HEK293 (cell line): ENCODE measurements around the gene ASRGL1.

Experiments
- ZBTB7A ChIP-seq: fragments of 450-650 bp; formaldehyde crosslinking; IDR thresholded peaks from 2 replicates; pipeline ENCODE4 v1.5.1; 2016; ENCODE audit warnings: low read depth, missing biosample characterization, missing genetic modification characterization
- ZNF24 ChIP-seq: fragments of 450-650 bp; formaldehyde crosslinking; IDR thresholded peaks from 2 replicates; pipeline ENCODE4 v1.5.1; 2016; ENCODE audit warnings: missing biosample characterization, missing genetic modification characterization
- ZNF423 ChIP-seq: fragments of 450-650 bp; formaldehyde crosslinking; IDR thresholded peaks from 2 replicates; pipeline ENCODE4 v1.5.1; 2016; ENCODE audit warnings: missing biosample characterization, missing genetic modification characterization
- ZNF544 ChIP-seq: fragments of 450-650 bp; formaldehyde crosslinking; IDR thresholded peaks from 2 replicates; pipeline ENCODE4 v1.5.0; 2017; ENCODE audit warnings: missing biosample characterization, missing genetic modification characterization
- ZSCAN23 ChIP-seq: fragments of 450-650 bp; formaldehyde crosslinking; IDR thresholded peaks from 2 replicates; pipeline ENCODE4 v1.5.1; 2016; ENCODE audit warnings: missing biosample characterization, missing genetic modification characterization
- TF ChIP-seq, protein P1 (sequence below): fragments of 450-650 bp; formaldehyde crosslinking; IDR thresholded peaks from 2 replicates; pipeline ENCODE4 v1.5.1; 2016; ENCODE audit warnings: missing biosample characterization, missing genetic modification characterization
- TF ChIP-seq, protein P2 (sequence below): fragments of 450-650 bp; formaldehyde crosslinking; IDR thresholded peaks from 2 replicates; pipeline ENCODE4 v1.5.1; 2016; ENCODE audit warnings: missing biosample characterization, missing genetic modification characterization
- TF ChIP-seq, protein P3 (sequence below): fragments of 450-650 bp; formaldehyde crosslinking; IDR thresholded peaks from 2 replicates; pipeline ENCODE4 v1.5.1; 2016; ENCODE audit warnings: missing biosample characterization, missing genetic modification characterization
- TF ChIP-seq, protein P4 (sequence below): fragments of 450-650 bp; formaldehyde crosslinking; IDR thresholded peaks from 2 replicates; pipeline ENCODE4 v1.5.1; 2017; ENCODE audit warnings: missing biosample characterization, missing genetic modification characterization

DNA sequence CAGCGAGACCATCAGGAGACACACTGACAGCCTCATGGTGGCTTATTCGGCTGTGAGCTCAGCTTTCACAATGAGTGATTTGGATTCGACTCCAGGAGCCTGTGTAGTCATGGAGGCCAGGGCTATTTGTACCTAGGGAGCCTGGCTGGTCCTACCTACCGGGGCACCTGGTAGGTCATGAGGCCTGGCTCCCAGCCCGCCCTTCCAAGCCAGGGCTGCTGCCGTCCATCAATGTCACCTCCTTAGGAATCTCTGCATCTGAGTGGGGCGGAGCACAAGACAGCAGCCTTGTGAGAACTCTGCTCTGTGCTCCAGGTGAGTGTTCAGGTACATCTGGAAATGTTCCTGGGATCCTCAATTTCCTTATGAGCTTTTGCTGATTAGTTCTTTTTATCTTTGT, 38.3 kb upstream of the ASRGL1 start, which contains the start of gene SCGB1D4:
- no peak for TF ChIP-seq ZNF544 (tag by site-specific recombination)
- TF ChIP-seq, protein P1, sequence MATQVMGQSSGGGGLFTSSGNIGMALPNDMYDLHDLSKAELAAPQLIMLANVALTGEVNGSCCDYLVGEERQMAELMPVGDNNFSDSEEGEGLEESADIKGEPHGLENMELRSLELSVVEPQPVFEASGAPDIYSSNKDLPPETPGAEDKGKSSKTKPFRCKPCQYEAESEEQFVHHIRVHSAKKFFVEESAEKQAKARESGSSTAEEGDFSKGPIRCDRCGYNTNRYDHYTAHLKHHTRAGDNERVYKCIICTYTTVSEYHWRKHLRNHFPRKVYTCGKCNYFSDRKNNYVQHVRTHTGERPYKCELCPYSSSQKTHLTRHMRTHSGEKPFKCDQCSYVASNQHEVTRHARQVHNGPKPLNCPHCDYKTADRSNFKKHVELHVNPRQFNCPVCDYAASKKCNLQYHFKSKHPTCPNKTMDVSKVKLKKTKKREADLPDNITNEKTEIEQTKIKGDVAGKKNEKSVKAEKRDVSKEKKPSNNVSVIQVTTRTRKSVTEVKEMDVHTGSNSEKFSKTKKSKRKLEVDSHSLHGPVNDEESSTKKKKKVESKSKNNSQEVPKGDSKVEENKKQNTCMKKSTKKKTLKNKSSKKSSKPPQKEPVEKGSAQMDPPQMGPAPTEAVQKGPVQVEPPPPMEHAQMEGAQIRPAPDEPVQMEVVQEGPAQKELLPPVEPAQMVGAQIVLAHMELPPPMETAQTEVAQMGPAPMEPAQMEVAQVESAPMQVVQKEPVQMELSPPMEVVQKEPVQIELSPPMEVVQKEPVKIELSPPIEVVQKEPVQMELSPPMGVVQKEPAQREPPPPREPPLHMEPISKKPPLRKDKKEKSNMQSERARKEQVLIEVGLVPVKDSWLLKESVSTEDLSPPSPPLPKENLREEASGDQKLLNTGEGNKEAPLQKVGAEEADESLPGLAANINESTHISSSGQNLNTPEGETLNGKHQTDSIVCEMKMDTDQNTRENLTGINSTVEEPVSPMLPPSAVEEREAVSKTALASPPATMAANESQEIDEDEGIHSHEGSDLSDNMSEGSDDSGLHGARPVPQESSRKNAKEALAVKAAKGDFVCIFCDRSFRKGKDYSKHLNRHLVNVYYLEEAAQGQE (tag by site-specific recombination), result no peak
- TF ChIP-seq, protein P2, sequence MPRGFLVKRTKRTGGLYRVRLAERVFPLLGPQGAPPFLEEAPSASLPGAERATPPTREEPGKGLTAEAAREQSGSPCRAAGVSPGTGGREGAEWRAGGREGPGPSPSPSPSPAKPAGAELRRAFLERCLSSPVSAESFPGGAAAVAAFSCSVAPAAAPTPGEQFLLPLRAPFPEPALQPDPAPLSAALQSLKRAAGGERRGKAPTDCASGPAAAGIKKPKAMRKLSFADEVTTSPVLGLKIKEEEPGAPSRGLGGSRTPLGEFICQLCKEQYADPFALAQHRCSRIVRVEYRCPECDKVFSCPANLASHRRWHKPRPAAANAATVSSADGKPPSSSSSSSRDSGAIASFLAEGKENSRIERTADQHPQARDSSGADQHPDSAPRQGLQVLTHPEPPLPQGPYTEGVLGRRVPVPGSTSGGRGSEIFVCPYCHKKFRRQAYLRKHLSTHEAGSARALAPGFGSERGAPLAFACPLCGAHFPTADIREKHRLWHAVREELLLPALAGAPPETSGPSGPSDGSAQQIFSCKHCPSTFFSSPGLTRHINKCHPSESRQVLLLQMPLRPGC (tag by site-specific recombination), result no peak
- TF ChIP-seq, protein P3, sequence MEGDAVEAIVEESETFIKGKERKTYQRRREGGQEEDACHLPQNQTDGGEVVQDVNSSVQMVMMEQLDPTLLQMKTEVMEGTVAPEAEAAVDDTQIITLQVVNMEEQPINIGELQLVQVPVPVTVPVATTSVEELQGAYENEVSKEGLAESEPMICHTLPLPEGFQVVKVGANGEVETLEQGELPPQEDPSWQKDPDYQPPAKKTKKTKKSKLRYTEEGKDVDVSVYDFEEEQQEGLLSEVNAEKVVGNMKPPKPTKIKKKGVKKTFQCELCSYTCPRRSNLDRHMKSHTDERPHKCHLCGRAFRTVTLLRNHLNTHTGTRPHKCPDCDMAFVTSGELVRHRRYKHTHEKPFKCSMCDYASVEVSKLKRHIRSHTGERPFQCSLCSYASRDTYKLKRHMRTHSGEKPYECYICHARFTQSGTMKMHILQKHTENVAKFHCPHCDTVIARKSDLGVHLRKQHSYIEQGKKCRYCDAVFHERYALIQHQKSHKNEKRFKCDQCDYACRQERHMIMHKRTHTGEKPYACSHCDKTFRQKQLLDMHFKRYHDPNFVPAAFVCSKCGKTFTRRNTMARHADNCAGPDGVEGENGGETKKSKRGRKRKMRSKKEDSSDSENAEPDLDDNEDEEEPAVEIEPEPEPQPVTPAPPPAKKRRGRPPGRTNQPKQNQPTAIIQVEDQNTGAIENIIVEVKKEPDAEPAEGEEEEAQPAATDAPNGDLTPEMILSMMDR (tag by site-specific recombination), result no peak
- no peak for TF ChIP-seq ZNF24
- TF ChIP-seq, protein P4, sequence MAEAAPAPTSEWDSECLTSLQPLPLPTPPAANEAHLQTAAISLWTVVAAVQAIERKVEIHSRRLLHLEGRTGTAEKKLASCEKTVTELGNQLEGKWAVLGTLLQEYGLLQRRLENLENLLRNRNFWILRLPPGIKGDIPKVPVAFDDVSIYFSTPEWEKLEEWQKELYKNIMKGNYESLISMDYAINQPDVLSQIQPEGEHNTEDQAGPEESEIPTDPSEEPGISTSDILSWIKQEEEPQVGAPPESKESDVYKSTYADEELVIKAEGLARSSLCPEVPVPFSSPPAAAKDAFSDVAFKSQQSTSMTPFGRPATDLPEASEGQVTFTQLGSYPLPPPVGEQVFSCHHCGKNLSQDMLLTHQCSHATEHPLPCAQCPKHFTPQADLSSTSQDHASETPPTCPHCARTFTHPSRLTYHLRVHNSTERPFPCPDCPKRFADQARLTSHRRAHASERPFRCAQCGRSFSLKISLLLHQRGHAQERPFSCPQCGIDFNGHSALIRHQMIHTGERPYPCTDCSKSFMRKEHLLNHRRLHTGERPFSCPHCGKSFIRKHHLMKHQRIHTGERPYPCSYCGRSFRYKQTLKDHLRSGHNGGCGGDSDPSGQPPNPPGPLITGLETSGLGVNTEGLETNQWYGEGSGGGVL, result no peak
- no peak for TF ChIP-seq ZSCAN23 (tag by site-specific recombination)
- no peak for TF ChIP-seq ZBTB7A (tag by site-specific recombination)
- TF ChIP-seq ZNF423 (tag by site-specific recombination), result no peak
